GM12878 (cell line): ENCODE data around the gene KCTD16. TPM values are rescaled to one million over a fixed set of nuclear protein-coding genes. Genes with fewer than 3 reads are reported as not detected.

Experiments
- ATAC-seq: fragments of 200-7000 bp; cut with Tn5 transposase; 3 replicates; pipeline ENCODE4 v1.9.1; 2020; ENCODE audit warnings: mild to moderate bottlenecking, moderate library complexity
- BruUV-seq: library from RNA; stranded (reverse); fragments of 400-500 nt; replicated peaks from 2 replicates; lab custom pipeline; 2021; lab: Mats Ljungman, UMichigan
- CTCF ChIA-PET: fragments of 300-600 bp; sonication (Branson Sonifier 250); formaldehyde crosslinking; extraction: SDS; loops from one replicate; lab custom pipeline; 2021; ENCODE audit warnings: inconsistent platforms; lab: Yijun Ruan, JAX
- POLR2A ChIA-PET: fragments of 350-600 bp; formaldehyde crosslinking; extraction: SDS; loops from one replicate; lab custom pipeline; 2021; ENCODE audit warnings: inconsistent platforms; lab: Charles Lee
- RAD21 ChIA-PET: fragments of 300-600 bp; sonication (Branson Sonifier 250); formaldehyde crosslinking; loops from one replicate; lab custom pipeline; 2023; ENCODE audit warnings: antibody characterized with exemption; ENCODE audit not compliant: unreplicated experiment; lab: Charles Lee
- SMC1A ChIA-PET: fragments of 300-600 bp; sonication (Branson Sonifier 250); formaldehyde crosslinking; loops from one replicate; lab custom pipeline; 2023; ENCODE audit not compliant: unreplicated experiment, uncharacterized antibody; lab: Charles Lee
- DNase-seq: peaks from one replicate; pipeline ENCODE4 v3.0.0-alpha.2; 2011; ENCODE audit warnings: low read depth, low spot score
- FAIRE-seq: peaks from 3 replicates; lab custom pipeline; 2011; peaks lifted over from hg19 to GRCh38; lab: Jason Lieb, UNC
- H2AFZ ChIP-seq: 2 replicates; pipeline ENCODE4 v1.6.0; 2011; ENCODE audit warnings: low read depth, low read length, control low read depth; ENCODE audit not compliant: control insufficient read depth
- H3K27ac ChIP-seq: 2 replicates; pipeline ENCODE4 v1.5.1; 2011; ENCODE audit warnings: control low read depth; ENCODE audit not compliant: control insufficient read depth, insufficient read depth
- H3K27me3 ChIP-seq, 2 experiments: replicated peaks in 1 of 2; 2 replicates each; pipeline versions ENCODE4 v1.6.0 to v1.6.1; 2011; ENCODE audit warnings: low read length in 1 of 2; ENCODE audit not compliant: control insufficient read depth in 2 of 2, insufficient read depth in 2 of 2
- H3K36me3 ChIP-seq, 2 experiments: 2 replicates each; pipeline ENCODE4 v1.5.1; 2011; ENCODE audit warnings: low read length in 1 of 2; ENCODE audit not compliant: control insufficient read depth in 2 of 2, insufficient read depth in 2 of 2
- H3K4me1 ChIP-seq: 2 replicates; pipeline ENCODE4 v1.6.1; 2011; ENCODE audit warnings: mild to moderate bottlenecking, low read length, moderate library complexity, mixed read lengths; ENCODE audit not compliant: control insufficient read depth, insufficient read depth
- H3K4me2 ChIP-seq: 2 replicates; pipeline ENCODE4 v1.6.0; 2011; ENCODE audit warnings: control low read depth; ENCODE audit not compliant: control insufficient read depth, insufficient read depth
- H3K4me3 ChIP-seq: fragments of 200-600 bp; sonication (generic); 2 replicates; pipeline ENCODE4 v1.5.1; 2016
- H3K79me2 ChIP-seq: 2 replicates; pipeline ENCODE4 v1.6.0; 2011; ENCODE audit warnings: low read length; ENCODE audit not compliant: control insufficient read depth, insufficient read depth
- H3K9ac ChIP-seq: 2 replicates; pipeline ENCODE4 v1.8.0; 2011; ENCODE audit warnings: low read length, control low read depth, mixed read lengths; ENCODE audit not compliant: control insufficient read depth, insufficient read depth
- H3K9me3 ChIP-seq: replicated peaks from 3 replicates; pipeline ENCODE4 v1.5.1; 2011; ENCODE audit warnings: mild to moderate bottlenecking, low read length; ENCODE audit not compliant: control insufficient read depth, insufficient read depth
- H4K20me1 ChIP-seq: 2 replicates; pipeline ENCODE4 v1.6.0; 2011; ENCODE audit not compliant: control insufficient read depth, insufficient read depth
- CREB1 ChIP-seq: IDR thresholded peaks from 2 replicates; pipeline ENCODE4 v1.6.1; 2012; ENCODE audit warnings: low read depth, mild to moderate bottlenecking, inconsistent platforms
- CUX1 ChIP-seq: IDR thresholded peaks from 2 replicates; pipeline ENCODE4 v1.6.1; 2012; ENCODE audit warnings: improper control_type of control experiment, low read depth, low read length; ENCODE audit not compliant: insufficient replicate concordance
- ESRRA ChIP-seq: IDR thresholded peaks from 2 replicates; pipeline ENCODE4 v1.6.1; 2012; ENCODE audit warnings: mild to moderate bottlenecking, low read length, improper control_type of control experiment
- JUNB ChIP-seq: IDR thresholded peaks from 2 replicates; pipeline ENCODE4 v1.6.1; 2016; ENCODE audit warnings: antibody characterized with exemption, mild to moderate bottlenecking
- KLF5 ChIP-seq: fragments of 450-650 bp; IDR thresholded peaks from 2 replicates; pipeline ENCODE4 v1.6.1; 2014; ENCODE audit warnings: mild to moderate bottlenecking; ENCODE audit not compliant: partially characterized antibody
- NFIC ChIP-seq: IDR thresholded peaks from 2 replicates; pipeline ENCODE4 v1.6.1; 2012; ENCODE audit warnings: low read depth, mild to moderate bottlenecking, inconsistent platforms, low read length, moderate library complexity
- POLR2A ChIP-seq: IDR thresholded peaks from 2 replicates; pipeline ENCODE4 v1.6.1; 2011; ENCODE audit warnings: low read depth, mild to moderate bottlenecking, low read length
- RBBP5 ChIP-seq: fragments of 200-600 bp; sonication (generic); conservative IDR thresholded peaks from 2 replicates; pipeline ENCODE4 v1.6.1; 2016
- SUZ12 ChIP-seq: fragments of 200-600 bp; sonication (generic); IDR thresholded peaks from one replicate; pipeline ENCODE4 v1.6.1; 2018; ENCODE audit warnings: antibody characterized with exemption, mild to moderate bottlenecking; ENCODE audit not compliant: unreplicated experiment
- TCF3 ChIP-seq: IDR thresholded peaks from 2 replicates; pipeline ENCODE4 v1.6.1; 2012; ENCODE audit warnings: low read depth, mild to moderate bottlenecking, low read length, borderline replicate concordance; ENCODE audit not compliant: insufficient read depth
- TCF7 ChIP-seq: IDR thresholded peaks from 2 replicates; pipeline ENCODE4 v1.6.1; 2014; ENCODE audit warnings: antibody characterized with exemption, borderline replicate concordance
- USF2 ChIP-seq: IDR thresholded peaks from 2 replicates; pipeline ENCODE4 v1.6.1; 2011; ENCODE audit warnings: low read depth, low read length, improper control_type of control experiment, borderline replicate concordance
- WGBS: methylation state at CpG from one replicate; pipeline ENCODE4 v1.1.6; 2016; ENCODE audit warnings: low lambda C conversion rate; ENCODE audit not compliant: insufficient replicate concordance, insufficient coverage; ENCODE audit errors: missing lambda C conversion rate; 5-methylcytosine and 5-hydroxymethylcytosine counted together
- in situ Hi-C: fragments of 300-500 bp; cut with MboI; formaldehyde crosslinking; loops from 9 replicates; pipeline ENCODE4 v1.14.3; 2018; ENCODE audit warnings: mixed read lengths
- intact Hi-C: fragments of 100-400 bp; cut with micrococcal nuclease; formaldehyde crosslinking; loops from one replicate; pipeline ENCODE4 v1.14.2; 2022; ENCODE audit not compliant: unreplicated experiment
- polyA plus RNA-seq, 11 experiments: library from polyadenylated mRNA; depleted of rRNA in 4 of 11; unstranded in 6 of 11; stranded (reverse) in 5 of 11; fragments of >200 nt; fragmentation: Nextera tagmentation in 4 of 11; fragmentation: Illumina TruSeq in 1 of 11; extraction: Ambion mirVana in 4 of 11; extraction: Trizol in 1 of 11; gene quantifications; 1 replicate in 1 of 11; 2 replicates in 10 of 11; pipeline versions ENCODE4 v1.2.1 to v1.2.3, GENCODE V29; 2011 to 2016; ENCODE audit warnings: inconsistent platforms in 2 of 11, missing spikeins in 2 of 11, low read depth in 1 of 11
- total RNA-seq, 4 experiments: library from RNA; depleted of rRNA in 3 of 4; stranded (reverse); fragments of >200 nt in 3 of 4; fragmentation: Illumina TruSeq in 1 of 4; extraction: Trizol in 1 of 4; gene quantifications; 2 replicates each; pipeline versions ENCODE4 v1.2.1 to v1.2.3, GENCODE V29; 2013 to 2021
- TF ChIP-seq, protein P1 (sequence below): fragments of 450-650 bp; IDR thresholded peaks from 2 replicates; pipeline ENCODE4 v1.6.1; 2017; ENCODE audit warnings: mild to moderate bottlenecking, moderate library complexity
- TF ChIP-seq, protein P2 (sequence below): IDR thresholded peaks from 2 replicates; pipeline ENCODE4 v1.6.1; 2012; ENCODE audit warnings: low read depth, low read length, improper control_type of control experiment

Gene KCTD16
- total and polyA plus RNA-seq, 10 of the 15 experiments (the other 5 are each of a cell fraction or from before 2014, with no cell fraction given): 0.03 to 0.10 (median 0.06) TPM; not detected in 3

DNA sequence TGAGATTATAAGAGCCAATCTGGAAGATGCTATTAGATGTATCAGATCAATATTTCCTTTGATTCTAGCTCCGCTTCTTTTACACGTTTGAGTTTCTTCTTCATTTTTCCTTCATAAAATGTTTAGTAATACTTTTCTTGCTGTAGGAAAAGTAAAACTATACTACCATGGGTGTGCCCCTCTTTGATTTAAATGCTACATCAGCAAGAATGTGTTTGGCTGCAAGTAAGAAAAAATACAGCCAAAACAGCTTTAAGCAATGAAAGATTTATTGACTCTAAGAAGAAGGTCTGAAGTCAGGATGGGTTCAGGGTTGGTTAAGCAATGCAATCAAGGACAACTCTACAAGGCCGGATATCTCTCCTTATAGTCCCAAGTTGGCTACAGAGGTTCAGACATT is 126.4 kb downstream of the KCTD16 start:
- H3K27ac ChIP-seq: no peak overlapping the region
- H4K20me1 ChIP-seq: no peaks in the 10 kb centered on the region
- no TSS peak for BruUV-seq
- H3K4me3 ChIP-seq: no peak overlapping the region
- DNase-seq (no peak), FAIRE-seq (no peak), ATAC-seq (no peak)
- H3K9ac ChIP-seq: no peak overlapping the region
- no peak overlapping the region for H2AFZ ChIP-seq
- H3K79me2 ChIP-seq: no peaks in the 10 kb centered on the region
- POLR2A ChIA-PET: no interaction called here
- RAD21 ChIA-PET: no interaction called here
- in situ Hi-C loops: no loop called here
- CTCF ChIA-PET: no interaction called here
- no peaks in the 10 kb centered on the region for H3K9me3 ChIP-seq
- intact Hi-C loops: no loop called here
- no peaks in the 10 kb centered on the region for H3K4me1 ChIP-seq
- H3K27me3 ChIP-seq: no peaks in the 10 kb centered on the region
- WGBS: 64% methylated on average over 3 of the region's 3 CpGs
- H3K36me3 ChIP-seq: no peaks in the 10 kb centered on the region
- SMC1A ChIA-PET: no interaction called here
- no peak overlapping the region for H3K4me2 ChIP-seq
- TF ChIP-seq, protein P1, sequence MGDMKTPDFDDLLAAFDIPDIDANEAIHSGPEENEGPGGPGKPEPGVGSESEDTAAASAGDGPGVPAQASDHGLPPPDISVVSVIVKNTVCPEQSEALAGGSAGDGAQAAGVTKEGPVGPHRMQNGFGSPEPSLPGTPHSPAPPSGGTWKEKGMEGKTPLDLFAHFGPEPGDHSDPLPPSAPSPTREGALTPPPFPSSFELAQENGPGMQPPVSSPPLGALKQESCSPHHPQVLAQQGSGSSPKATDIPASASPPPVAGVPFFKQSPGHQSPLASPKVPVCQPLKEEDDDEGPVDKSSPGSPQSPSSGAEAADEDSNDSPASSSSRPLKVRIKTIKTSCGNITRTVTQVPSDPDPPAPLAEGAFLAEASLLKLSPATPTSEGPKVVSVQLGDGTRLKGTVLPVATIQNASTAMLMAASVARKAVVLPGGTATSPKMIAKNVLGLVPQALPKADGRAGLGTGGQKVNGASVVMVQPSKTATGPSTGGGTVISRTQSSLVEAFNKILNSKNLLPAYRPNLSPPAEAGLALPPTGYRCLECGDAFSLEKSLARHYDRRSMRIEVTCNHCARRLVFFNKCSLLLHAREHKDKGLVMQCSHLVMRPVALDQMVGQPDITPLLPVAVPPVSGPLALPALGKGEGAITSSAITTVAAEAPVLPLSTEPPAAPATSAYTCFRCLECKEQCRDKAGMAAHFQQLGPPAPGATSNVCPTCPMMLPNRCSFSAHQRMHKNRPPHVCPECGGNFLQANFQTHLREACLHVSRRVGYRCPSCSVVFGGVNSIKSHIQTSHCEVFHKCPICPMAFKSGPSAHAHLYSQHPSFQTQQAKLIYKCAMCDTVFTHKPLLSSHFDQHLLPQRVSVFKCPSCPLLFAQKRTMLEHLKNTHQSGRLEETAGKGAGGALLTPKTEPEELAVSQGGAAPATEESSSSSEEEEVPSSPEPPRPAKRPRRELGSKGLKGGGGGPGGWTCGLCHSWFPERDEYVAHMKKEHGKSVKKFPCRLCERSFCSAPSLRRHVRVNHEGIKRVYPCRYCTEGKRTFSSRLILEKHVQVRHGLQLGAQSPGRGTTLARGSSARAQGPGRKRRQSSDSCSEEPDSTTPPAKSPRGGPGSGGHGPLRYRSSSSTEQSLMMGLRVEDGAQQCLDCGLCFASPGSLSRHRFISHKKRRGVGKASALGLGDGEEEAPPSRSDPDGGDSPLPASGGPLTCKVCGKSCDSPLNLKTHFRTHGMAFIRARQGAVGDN: no peak
- no peak for TF ChIP-seq NFIC
- TF ChIP-seq USF2: no peak
- TF ChIP-seq POLR2A: no peak
- TF ChIP-seq JUNB: no peak
- no peak for TF ChIP-seq TCF7
- TF ChIP-seq CUX1: no peak
- TF ChIP-seq ESRRA: no peak
- TF ChIP-seq RBBP5: no peak
- no peak for TF ChIP-seq SUZ12
- TF ChIP-seq, protein P2, sequence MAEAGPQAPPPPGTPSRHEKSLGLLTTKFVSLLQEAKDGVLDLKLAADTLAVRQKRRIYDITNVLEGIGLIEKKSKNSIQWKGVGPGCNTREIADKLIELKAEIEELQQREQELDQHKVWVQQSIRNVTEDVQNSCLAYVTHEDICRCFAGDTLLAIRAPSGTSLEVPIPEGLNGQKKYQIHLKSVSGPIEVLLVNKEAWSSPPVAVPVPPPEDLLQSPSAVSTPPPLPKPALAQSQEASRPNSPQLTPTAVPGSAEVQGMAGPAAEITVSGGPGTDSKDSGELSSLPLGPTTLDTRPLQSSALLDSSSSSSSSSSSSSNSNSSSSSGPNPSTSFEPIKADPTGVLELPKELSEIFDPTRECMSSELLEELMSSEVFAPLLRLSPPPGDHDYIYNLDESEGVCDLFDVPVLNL: no peak
- TF ChIP-seq TCF3: no peak
- TF ChIP-seq CREB1: no peak
- TF ChIP-seq KLF5: no peak
